RWPE2 (cell line): ENCODE data around the gene SOAT1.

Experiments
- ATAC-seq: fragments of 200-7000 bp; cut with Tn5 transposase; 3 replicates; pipeline ENCODE4 v1.9.1; 2021; ENCODE audit warnings: low read depth
- DNase-seq: peaks from one replicate; pipeline ENCODE4 v3.0.0-alpha.2; 2020; ENCODE audit warnings: low spot score
- H3K27ac ChIP-seq: fragments of 450-650 bp; 2 replicates; pipeline ENCODE4 v1.5.1; 2017; ENCODE audit warnings: mild to moderate bottlenecking; ENCODE audit not compliant: poor library complexity, severe bottlenecking
- H3K27me3 ChIP-seq: fragments of 250-450 bp; sonication (Bioruptor Pico); 2 replicates; pipeline ENCODE4 v1.5.1; 2021; ENCODE audit warnings: mild to moderate bottlenecking, moderate library complexity; ENCODE audit not compliant: insufficient read depth, poor library complexity, severe bottlenecking
- H3K36me3 ChIP-seq: fragments of 250-450 bp; sonication (Bioruptor Pico); 2 replicates; pipeline ENCODE4 v1.5.1; 2020; ENCODE audit warnings: low read depth, mild to moderate bottlenecking, moderate library complexity
- H3K4me1 ChIP-seq: fragments of 250-450 bp; sonication (Bioruptor Pico); 2 replicates; pipeline ENCODE4 v1.5.1; 2021; ENCODE audit warnings: mild to moderate bottlenecking, moderate library complexity; ENCODE audit not compliant: insufficient read depth, poor library complexity, severe bottlenecking
- H3K4me3 ChIP-seq: fragments of 250-450 bp; sonication (Bioruptor Pico); 2 replicates; pipeline ENCODE4 v1.5.1; 2021; ENCODE audit warnings: mild to moderate bottlenecking, moderate library complexity; ENCODE audit not compliant: severe bottlenecking
- H3K9me3 ChIP-seq: fragments of 250-450 bp; sonication (Bioruptor Pico); 2 replicates; pipeline ENCODE4 v1.5.1; 2021; ENCODE audit warnings: mild to moderate bottlenecking, moderate library complexity; ENCODE audit not compliant: severe bottlenecking
- TF ChIP-seq, protein P1 (sequence below): fragments of 450-650 bp; IDR thresholded peaks from one replicate; pipeline ENCODE4 v1.5.1; 2017; ENCODE audit warnings: mild to moderate bottlenecking, moderate library complexity; ENCODE audit not compliant: poor library complexity, severe bottlenecking

Gene SOAT1

GRCh38 chr1:179313004-179313403, 19.4 kb downstream of the SOAT1 start:
- no peak overlapping the region for H3K27ac ChIP-seq
- H3K27me3 ChIP-seq, result no peaks in the 10 kb centered on the region
- H3K9me3 ChIP-seq, result no peaks in the 10 kb centered on the region
- no peak overlapping the region for H3K4me3 ChIP-seq
- no peaks in the 10 kb centered on the region for H3K36me3 ChIP-seq
- no peak for ATAC-seq
- TF ChIP-seq, protein P1, sequence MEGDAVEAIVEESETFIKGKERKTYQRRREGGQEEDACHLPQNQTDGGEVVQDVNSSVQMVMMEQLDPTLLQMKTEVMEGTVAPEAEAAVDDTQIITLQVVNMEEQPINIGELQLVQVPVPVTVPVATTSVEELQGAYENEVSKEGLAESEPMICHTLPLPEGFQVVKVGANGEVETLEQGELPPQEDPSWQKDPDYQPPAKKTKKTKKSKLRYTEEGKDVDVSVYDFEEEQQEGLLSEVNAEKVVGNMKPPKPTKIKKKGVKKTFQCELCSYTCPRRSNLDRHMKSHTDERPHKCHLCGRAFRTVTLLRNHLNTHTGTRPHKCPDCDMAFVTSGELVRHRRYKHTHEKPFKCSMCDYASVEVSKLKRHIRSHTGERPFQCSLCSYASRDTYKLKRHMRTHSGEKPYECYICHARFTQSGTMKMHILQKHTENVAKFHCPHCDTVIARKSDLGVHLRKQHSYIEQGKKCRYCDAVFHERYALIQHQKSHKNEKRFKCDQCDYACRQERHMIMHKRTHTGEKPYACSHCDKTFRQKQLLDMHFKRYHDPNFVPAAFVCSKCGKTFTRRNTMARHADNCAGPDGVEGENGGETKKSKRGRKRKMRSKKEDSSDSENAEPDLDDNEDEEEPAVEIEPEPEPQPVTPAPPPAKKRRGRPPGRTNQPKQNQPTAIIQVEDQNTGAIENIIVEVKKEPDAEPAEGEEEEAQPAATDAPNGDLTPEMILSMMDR, result no peak
- H3K4me1 ChIP-seq, result peaks cover 16% of the 10 kb centered on the region
- no peak for DNase-seq

- Histone ChIP-seq H3K36me3 (no peaks in the 10 kb centered on the region), H3K4me3 (no peak overlapping the region), H3K9me3 (no peaks in the 10 kb centered on the region), H3K27me3 (no peaks in the 10 kb centered on the region), H3K27ac (no peak overlapping the region), H3K4me1 (peaks cover 10% of the 10 kb centered on the region)
- ATAC-seq (no peak), DNase-seq (no peak)
- TF ChIP-seq, protein P1, result no peak
Measured at GRCh38 chr1:179314928-179315327, 21.3 kb downstream of the SOAT1 start.

DNA sequence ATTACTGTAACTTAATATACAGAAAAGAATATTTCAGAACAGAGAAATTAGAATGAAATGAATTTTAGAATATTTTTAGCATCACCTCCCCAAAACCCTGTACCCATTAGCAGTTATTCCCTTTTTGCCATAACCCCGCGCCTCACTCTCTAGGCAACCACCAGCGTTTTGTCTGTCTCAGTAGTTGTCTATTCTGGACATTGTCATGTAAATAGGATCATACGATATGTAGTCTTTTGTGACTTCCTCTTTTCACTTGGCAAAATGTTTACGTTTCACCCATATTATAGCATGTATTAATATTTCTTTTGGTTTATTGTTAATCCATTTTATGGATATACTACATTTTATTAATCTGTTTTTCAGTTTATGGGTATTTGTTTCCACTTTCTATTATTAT, 24.9 kb downstream of the SOAT1 start:
- Histone ChIP-seq H3K4me3 (no peak overlapping the region), H3K36me3 (no peaks in the 10 kb centered on the region), H3K4me1 (no peaks in the 10 kb centered on the region)

GRCh38 chr1:179321533-179322216, 28.1 kb downstream of the SOAT1 start:
- H3K27ac ChIP-seq, result no peak overlapping the region
- TF ChIP-seq, protein P1, result no peak
- no peak overlapping the region for H3K4me3 ChIP-seq
- no peak for DNase-seq
- H3K27me3 ChIP-seq, result no peaks in the 10 kb centered on the region
- no peak for ATAC-seq
- no peaks in the 10 kb centered on the region for H3K9me3 ChIP-seq
- H3K36me3 ChIP-seq, result peaks cover 3% of the 10 kb centered on the region; the same call in 1 of the 2 replicates
- no peaks in the 10 kb centered on the region for H3K4me1 ChIP-seq

More for the DNA sequence above, 24.9 kb downstream of the SOAT1 start:
- ATAC-seq, result no peak
- TF ChIP-seq, protein P1, result no peak
- H3K9me3 ChIP-seq, result no peaks in the 10 kb centered on the region
- DNase-seq, result no peak
- H3K27me3 ChIP-seq, result no peaks in the 10 kb centered on the region
- H3K27ac ChIP-seq, result no peak overlapping the region

DNA sequence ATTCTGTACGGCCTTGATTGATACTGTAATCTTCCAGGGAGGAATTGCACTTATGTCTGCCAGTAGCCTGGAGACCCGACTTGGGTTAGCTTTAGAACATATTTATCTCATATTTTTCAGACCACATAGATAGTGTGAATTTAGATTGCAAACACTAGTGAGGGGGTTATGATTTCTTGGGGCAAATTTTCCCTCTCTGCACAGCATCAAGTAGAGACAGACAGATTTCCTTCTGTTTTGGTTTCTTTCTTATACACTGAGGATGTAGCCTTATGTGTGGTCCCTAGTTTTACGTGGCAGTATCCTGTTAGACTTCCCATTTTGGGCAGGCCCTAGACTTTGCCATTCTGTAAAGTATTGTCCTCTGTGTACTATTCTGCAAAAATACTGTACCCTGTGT, 29.0 kb downstream of the SOAT1 start:
- TF ChIP-seq, protein P1, result no peak
- Histone ChIP-seq H3K4me3 (no peak overlapping the region), H3K36me3 (peaks cover 3% of the 10 kb centered on the region; the same call in 1 of the 2 replicates), H3K9me3 (no peaks in the 10 kb centered on the region), H3K27me3 (no peaks in the 10 kb centered on the region), H3K27ac (no peak overlapping the region), H3K4me1 (no peaks in the 10 kb centered on the region)
- no peak for ATAC-seq
- no peak for DNase-seq
